GM13976 (cell line): ENCODE measurements around the gene RHOD.

Source experiments
- DNase-seq: peaks from one replicate; pipeline ENCODE4 v3.0.0; 2012; ENCODE audit warnings: low spot score
- CTCF ChIP-seq: IDR thresholded peaks from 2 replicates; pipeline ENCODE4 v1.5.1; 2012; ENCODE audit warnings: borderline replicate concordance, mild to moderate bottlenecking; ENCODE audit not compliant: insufficient read depth; ENCODE audit errors: extremely low read depth, missing control alignments, control extremely low read depth
- in situ Hi-C: fragments of 300-500 bp; cut with MboI; formaldehyde crosslinking; loops from one replicate; pipeline ENCODE4 v1.12.0; 2022; ENCODE audit warnings: low sequenced_read_pairs, mixed read lengths, inconsistent platforms; ENCODE audit not compliant: unreplicated experiment

The RHOD gene

GRCh38 chr11:67083786-67084366, 27.2 kb downstream of the RHOD start:
- in situ Hi-C loops: loop anchor here (10.0 kb wide), 1 partner anchor 91 kb away; no protein-coding TSS in a partner anchor
- TF ChIP-seq CTCF: no peak
- no peak for DNase-seq

- in situ Hi-C loops: loop anchor here (10.0 kb wide), 1 partner anchor 89 kb away; no protein-coding TSS in a partner anchor
- no peak for TF ChIP-seq CTCF
- no peak for DNase-seq
Observed at GRCh38 chr11:67085617-67086016, 29.0 kb downstream of the RHOD start.

GRCh38 chr11:67090717-67091116, 34.1 kb downstream of the RHOD start:
- TF ChIP-seq CTCF: no peak
- in situ Hi-C loops: no loop called here
- no peak for DNase-seq

- in situ Hi-C loops: no loop called here
- no peak for DNase-seq
- TF ChIP-seq CTCF: no peak
Observed at GRCh38 chr11:67095214-67095507, 38.5 kb downstream of the RHOD start.

- no peak for TF ChIP-seq CTCF
- in situ Hi-C loops: no loop called here
Observed at GRCh38 chr11:67098799-67099429, 42.3 kb downstream of the RHOD start.

GRCh38 chr11:67099831-67100324, 43.2 kb downstream of the RHOD start:
- DNase-seq: peak; percentile 68
- no peak for TF ChIP-seq CTCF
- in situ Hi-C loops: no loop called here

More at GRCh38 chr11:67098799-67099429, 42.3 kb downstream of the RHOD start:
- no peak for DNase-seq

- TF ChIP-seq CTCF: no peak
- in situ Hi-C loops: no loop called here
- DNase-seq: no peak
Observed at GRCh38 chr11:67102664-67103063, 46.0 kb downstream of the RHOD start.
